Measurements from ENCODE around the gene IFITM1. TPM values are rescaled to one million over a fixed set of nuclear protein-coding genes. Genes with fewer than 3 reads are reported as not detected.

The IFITM1 gene
- total and polyA plus RNA-seq, 2 of the 4 experiments (the other 2 are of a cell fraction), result 24.2 to 68.9 TPM

- intact Hi-C loops (cut with micrococcal nuclease), result no loop called here
Observed at GRCh38 chr11:331358-332060, 17.7 kb downstream of the IFITM1 start.

More at GRCh38 chr11:331358-332060, 17.7 kb downstream of the IFITM1 start:
- WGBS, 2 experiments (ENCODE audit: extremely low coverage in 2 of 2, insufficient read length in 1 of 2), result 84% methylated on average over 16 of the region's 19 CpGs; no CpG with 5 or more reads in 1 of the 2 experiments
- Histone ChIP-seq H3K36me3 (ENCODE audit: control insufficient read depth, insufficient read depth, low read length) (no peaks in the 10 kb centered on the region), H3K4me1 (ENCODE audit: control insufficient read depth, insufficient read depth, low read length) (peaks cover 12% of the 10 kb centered on the region), H3K56ac (ENCODE audit: extremely low read depth, insufficient read depth, low read length) (no peak overlapping the region), H3K9ac (ENCODE audit: low read depth, low read length) (no peak overlapping the region), H4K20me1 (ENCODE audit: insufficient read depth, low read length) (no peaks in the 10 kb centered on the region), H2BK5ac (ENCODE audit: low read depth, low read length, poor library complexity, severe bottlenecking) (no peak overlapping the region), H2BK120ac (ENCODE audit: low read depth, low read length) (no peak overlapping the region), H2BK20ac (ENCODE audit: low read depth, low read length) (no peak overlapping the region), H4K91ac (ENCODE audit: insufficient read depth, low read depth, low read length) (no peak overlapping the region), H3K27ac (ENCODE audit: insufficient read depth, low read length) (no peak overlapping the region), H4K5ac (ENCODE audit: low read depth, low read length) (no peak overlapping the region), H3K9me1 (ENCODE audit: insufficient read depth, low read length) (no peaks in the 10 kb centered on the region), H3K14ac (replicated peaks; ENCODE audit: low read depth, low read length) (no peak overlapping the region), H3K23ac (ENCODE audit: low read depth, low read length) (no peak overlapping the region), H3K9me3 (ENCODE audit: control insufficient read depth, insufficient read depth, low read length) (no peaks in the 10 kb centered on the region), H3K4ac (ENCODE audit: low read depth, low read length) (no peak overlapping the region), H2AFZ (replicated peaks; ENCODE audit: low read length, poor library complexity) (no peak overlapping the region), H2AK5ac (ENCODE audit: low read depth, low read length) (no peak overlapping the region), H3K18ac (ENCODE audit: low read depth, low read length) (no peak overlapping the region), H3K4me3 (ENCODE audit: insufficient read depth, low read depth, low read length) (no peak overlapping the region), H3K27me3 (ENCODE audit: control insufficient read depth, insufficient read depth, low read length) (no peaks in the 10 kb centered on the region), H3K79me1 (ENCODE audit: low read depth in 1 of 2, low read length in 2 of 2) (no peaks in the 10 kb centered on the region), H2AK9ac (replicated peaks; ENCODE audit: low read depth, low read length, poor library complexity) (no peak overlapping the region), H4K8ac (ENCODE audit: low read depth in 2 of 2, low read length in 2 of 2) (no peak overlapping the region), H3K4me2 (ENCODE audit: low read depth, low read length) (no peak overlapping the region), H2BK15ac (ENCODE audit: low read depth, low read length) (no peak overlapping the region)
- TF ChIP-seq MAFK (IDR thresholded peaks at IDR 0.05; ENCODE audit: low read depth, low read length), result no peak
- TF ChIP-seq SMC3 (IDR thresholded peaks at IDR 0.05; ENCODE audit: low read depth, low read length), result no peak
- no peak for TF ChIP-seq POLR2A (IDR thresholded peaks at IDR 0.05; ENCODE audit: low read depth, low read length)
- no peak for TF ChIP-seq CHD1 (IDR thresholded peaks at IDR 0.05; ENCODE audit: low read depth, low read length)
- TF ChIP-seq CTCF (conservative IDR thresholded peaks at IDR 0.05; ENCODE audit: low read depth, low read length), result no peak
- no peak for TF ChIP-seq ELK1 (IDR thresholded peaks at IDR 0.05; ENCODE audit: borderline replicate concordance, low read depth, low read length)
- TF ChIP-seq BHLHE40 (IDR thresholded peaks at IDR 0.05; ENCODE audit: low read depth, low read length), result no peak
- no peak for TF ChIP-seq MAZ (IDR thresholded peaks at IDR 0.05; ENCODE audit: borderline replicate concordance, low read depth, low read length)
- no peak for TF ChIP-seq RAD21 (IDR thresholded peaks at IDR 0.05; ENCODE audit: low read length)
- no peak for TF ChIP-seq MXI1 (IDR thresholded peaks at IDR 0.05; ENCODE audit: borderline replicate concordance, low read depth, low read length)
- TF ChIP-seq RCOR1 (IDR thresholded peaks at IDR 0.05; ENCODE audit: insufficient replicate concordance, low read length), result no peak
- TF ChIP-seq RFX5 (IDR thresholded peaks at IDR 0.05; ENCODE audit: low read depth, low read length), result no peak
- no peak for TF ChIP-seq CEBPB (IDR thresholded peaks at IDR 0.05; ENCODE audit: low read depth, low read length)
- no peak for TF ChIP-seq NFE2L2 (IDR thresholded peaks at IDR 0.05; ENCODE audit: low read depth, low read length)
- TF ChIP-seq USF2 (IDR thresholded peaks at IDR 0.05; ENCODE audit: low read depth, low read length), result no peak
- no peak for TF ChIP-seq FOS (IDR thresholded peaks at IDR 0.05; ENCODE audit: low read depth, low read length)
- in situ Hi-C loops (cut with MboI; ENCODE audit: low sequenced_read_pairs), result no loop called here
- no TSS peak for BruUV-seq (replicated peaks)
- DNase-seq, result no peak
- dilution Hi-C loops (cut with HindIII; ENCODE audit: low sequenced_read_pairs, unreplicated experiment), result no loop called here
- ChIA-PET POLR2A (ENCODE audit: unreplicated experiment) (no interaction called here), CTCF (no interaction called here)
- ATAC-seq (ENCODE audit: low read depth), result no peak

All from IMR-90 (cell line).